WTC11 (cell line): ENCODE data around the gene AGBL1. TPM values are rescaled to one million over a fixed set of nuclear protein-coding genes. Genes with fewer than 3 reads are reported as not detected.

Experiments used
- ATAC-seq: fragments of 200-7000 bp; cut with Tn5 transposase; 2 replicates; pipeline ENCODE4 v1.10.0; 2021; ENCODE audit warnings: mild to moderate bottlenecking, moderate library complexity
- CTCF ChIA-PET: fragments of 300-600 bp; sonication (Branson Sonifier 250); formaldehyde crosslinking; loops from one replicate; lab custom pipeline; 2021; ENCODE audit warnings: antibody characterized with exemption; lab: Charles Lee
- POLR2A ChIA-PET: fragments of 350-600 bp; sonication (Branson Sonifier 250); formaldehyde crosslinking; loops from one replicate; lab custom pipeline; 2021; ENCODE audit warnings: antibody characterized with exemption; lab: Charles Lee
- DNase-seq: peaks from one replicate; pipeline ENCODE4 v3.0.0; 2021; ENCODE audit warnings: low spot score
- H3K27ac Mint-ChIP-seq: 2 replicates; pipeline ENCODE4 v1.8.0; 2021; ENCODE audit warnings: mixed read lengths
- H3K27me3 Mint-ChIP-seq: 2 replicates; pipeline ENCODE4 v1.8.0; 2021; ENCODE audit warnings: low read depth, mild to moderate bottlenecking, moderate library complexity, mixed read lengths
- H3K36me3 Mint-ChIP-seq: 2 replicates; pipeline ENCODE4 v1.8.0; 2021; ENCODE audit warnings: mixed read lengths
- H3K4me1 Mint-ChIP-seq: 2 replicates; pipeline ENCODE4 v1.8.0; 2022; ENCODE audit warnings: mixed read lengths
- H3K4me3 Mint-ChIP-seq: 2 replicates; pipeline ENCODE4 v1.8.0; 2021; ENCODE audit warnings: mild to moderate bottlenecking, moderate library complexity, mixed read lengths
- H3K9me3 Mint-ChIP-seq: 2 replicates; pipeline ENCODE4 v1.8.0; 2021; ENCODE audit warnings: mixed read lengths
- AFF4 ChIP-seq: sonication (generic); formaldehyde crosslinking; IDR thresholded peaks from 2 replicates; pipeline ENCODE4 v1.8.1; 2023; ENCODE audit warnings: mild to moderate bottlenecking, missing genetic modification reagents, borderline replicate concordance
- ATF1 ChIP-seq: sonication (generic); formaldehyde crosslinking; IDR thresholded peaks from 2 replicates; pipeline ENCODE4 v1.8.1; 2023; ENCODE audit warnings: mild to moderate bottlenecking, moderate library complexity, missing genetic modification reagents
- CREB1 ChIP-seq: sonication (generic); formaldehyde crosslinking; IDR thresholded peaks from 2 replicates; pipeline ENCODE4 v1.8.0; 2023; ENCODE audit warnings: mild to moderate bottlenecking, missing genetic modification reagents
- ELF4 ChIP-seq: sonication (generic); formaldehyde crosslinking; IDR thresholded peaks from 2 replicates; pipeline ENCODE4 v1.8.1; 2022; ENCODE audit warnings: low read depth, mild to moderate bottlenecking, moderate library complexity, missing genetic modification reagents
- ETV6 ChIP-seq: sonication (generic); formaldehyde crosslinking; IDR thresholded peaks from 2 replicates; pipeline ENCODE4 v1.8.1; 2022; ENCODE audit warnings: mild to moderate bottlenecking, missing genetic modification reagents
- PREB ChIP-seq: sonication (generic); formaldehyde crosslinking; IDR thresholded peaks from 2 replicates; pipeline ENCODE4 v1.8.1; 2022; ENCODE audit warnings: mild to moderate bottlenecking, missing genetic modification reagents, moderate library complexity, borderline replicate concordance
- PRRX2 ChIP-seq: fragments of 250-450 bp; sonication (Bioruptor Pico); IDR thresholded peaks from 2 replicates; pipeline ENCODE4 v1.8.0; 2021; ENCODE audit warnings: mild to moderate bottlenecking
- SOX15 ChIP-seq: fragments of 250-450 bp; sonication (Bioruptor Pico); IDR thresholded peaks from 2 replicates; pipeline ENCODE4 v1.9.0; 2021; ENCODE audit warnings: mild to moderate bottlenecking
- USF1 ChIP-seq: sonication (generic); formaldehyde crosslinking; IDR thresholded peaks from 2 replicates; pipeline ENCODE4 v1.8.0; 2022; ENCODE audit warnings: mild to moderate bottlenecking, missing genetic modification reagents
- USF2 ChIP-seq: sonication (generic); formaldehyde crosslinking; IDR thresholded peaks from 2 replicates; pipeline ENCODE4 v1.8.1; 2023; ENCODE audit warnings: mild to moderate bottlenecking, missing genetic modification reagents, moderate library complexity
- ZNF263 ChIP-seq: sonication (generic); formaldehyde crosslinking; IDR thresholded peaks from 2 replicates; pipeline ENCODE4 v1.8.1; 2022; ENCODE audit warnings: low read depth, mild to moderate bottlenecking, moderate library complexity, missing genetic modification reagents
- total RNA-seq: library from RNA; stranded (reverse); gene quantifications from 3 replicates; pipeline ENCODE4 v1.2.3, GENCODE V29; 2021
- TF ChIP-seq, protein P1 (sequence below): sonication (generic); formaldehyde crosslinking; conservative IDR thresholded peaks from 2 replicates; pipeline ENCODE4 v1.8.1; 2022; ENCODE audit warnings: mild to moderate bottlenecking, missing genetic modification reagents
- TF ChIP-seq, protein P2 (sequence below): sonication (generic); formaldehyde crosslinking; IDR thresholded peaks from 2 replicates; pipeline ENCODE4 v1.8.1; 2022; ENCODE audit warnings: low read depth, mild to moderate bottlenecking, moderate library complexity, missing genetic modification reagents, borderline replicate concordance
- TF ChIP-seq, protein P3 (sequence below): sonication (generic); formaldehyde crosslinking; IDR thresholded peaks from 2 replicates; pipeline ENCODE4 v1.8.0; 2022; ENCODE audit warnings: mild to moderate bottlenecking, missing genetic modification reagents

AGBL1 gene
- total RNA-seq, 1 experiment from 2014 or later: not detected

DNA sequence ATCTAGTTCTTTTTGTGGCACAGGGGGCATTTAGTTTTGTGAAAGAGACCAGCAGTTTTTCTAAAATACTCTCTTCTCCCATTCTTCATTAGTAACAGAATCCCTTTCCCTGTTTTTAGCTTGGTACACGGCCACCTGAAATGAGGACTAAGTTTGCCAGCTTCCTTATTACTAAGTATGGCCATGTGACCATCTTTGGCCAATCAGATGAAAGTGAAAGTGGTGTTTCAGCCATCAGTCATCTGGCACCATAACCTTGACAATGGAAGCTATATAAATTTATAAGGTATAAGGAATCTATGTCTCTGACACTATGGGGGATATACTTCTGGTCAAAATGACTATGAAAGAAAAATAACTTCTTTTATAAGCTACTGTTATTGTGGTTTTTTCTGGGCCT, 570.4 kb downstream of the AGBL1 start:
- ATAC-seq: no peak
- CTCF ChIA-PET: no interaction called here

GRCh38 chr15:86653344-86654197, 573.9 kb downstream of the AGBL1 start:
- DNase-seq (no peak), ATAC-seq (no peak; the same call in 1 of the 2 replicates)
- TF ChIP-seq, protein P1, sequence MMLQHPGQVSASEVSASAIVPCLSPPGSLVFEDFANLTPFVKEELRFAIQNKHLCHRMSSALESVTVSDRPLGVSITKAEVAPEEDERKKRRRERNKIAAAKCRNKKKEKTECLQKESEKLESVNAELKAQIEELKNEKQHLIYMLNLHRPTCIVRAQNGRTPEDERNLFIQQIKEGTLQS (CRISPR knock-in tag): no peak
- TF ChIP-seq ETV6 (CRISPR knock-in tag) (no peak), ELF4 (CRISPR knock-in tag) (no peak), USF1 (CRISPR knock-in tag) (no peak), CREB1 (CRISPR knock-in tag) (no peak), PRRX2 (CRISPR knock-in tag) (no peak), AFF4 (CRISPR knock-in tag) (no peak), ATF1 (no peak), ZNF263 (no peak), SOX15 (CRISPR knock-in tag) (no peak)
- TF ChIP-seq, protein P2, sequence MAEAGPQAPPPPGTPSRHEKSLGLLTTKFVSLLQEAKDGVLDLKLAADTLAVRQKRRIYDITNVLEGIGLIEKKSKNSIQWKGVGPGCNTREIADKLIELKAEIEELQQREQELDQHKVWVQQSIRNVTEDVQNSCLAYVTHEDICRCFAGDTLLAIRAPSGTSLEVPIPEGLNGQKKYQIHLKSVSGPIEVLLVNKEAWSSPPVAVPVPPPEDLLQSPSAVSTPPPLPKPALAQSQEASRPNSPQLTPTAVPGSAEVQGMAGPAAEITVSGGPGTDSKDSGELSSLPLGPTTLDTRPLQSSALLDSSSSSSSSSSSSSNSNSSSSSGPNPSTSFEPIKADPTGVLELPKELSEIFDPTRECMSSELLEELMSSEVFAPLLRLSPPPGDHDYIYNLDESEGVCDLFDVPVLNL: no peak
- H3K36me3 Mint-ChIP-seq: no peaks in the 10 kb centered on the region
- no peak overlapping the region for H3K4me3 Mint-ChIP-seq
- H3K9me3 Mint-ChIP-seq: 0 out of 2 replicates have a peak, but pooled peaks cover 3% of the 10 kb centered on the region
- POLR2A ChIA-PET: no interaction called here
- no peak overlapping the region for H3K27ac Mint-ChIP-seq
- no peaks in the 10 kb centered on the region for H3K27me3 Mint-ChIP-seq
- peaks cover 24% of the 10 kb centered on the region for H3K4me1 Mint-ChIP-seq
- CTCF ChIA-PET: interaction anchor here (0.6 to 2.4 kb wide), 7 partner anchors 8 to 427 kb away, joined by 3 to 15 read pairs (median 3); no protein-coding TSS in a partner anchor

More for the DNA sequence above, 570.4 kb downstream of the AGBL1 start:
- peaks cover 11% of the 10 kb centered on the region for H3K4me1 Mint-ChIP-seq
- peak; percentile 54 for TF ChIP-seq USF2 (CRISPR knock-in tag)
- TF ChIP-seq PREB: no peak
- TF ChIP-seq, protein P3, sequence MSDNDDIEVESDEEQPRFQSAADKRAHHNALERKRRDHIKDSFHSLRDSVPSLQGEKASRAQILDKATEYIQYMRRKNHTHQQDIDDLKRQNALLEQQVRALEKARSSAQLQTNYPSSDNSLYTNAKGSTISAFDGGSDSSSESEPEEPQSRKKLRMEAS: no peak
- TF ChIP-seq, all 79 proteins: peak for 1
- no peak for DNase-seq
- H3K27me3 Mint-ChIP-seq: no peaks in the 10 kb centered on the region
- H3K27ac Mint-ChIP-seq: no peak overlapping the region
- H3K9me3 Mint-ChIP-seq: 0 out of 2 replicates have a peak, but pooled peaks cover 3% of the 10 kb centered on the region
- POLR2A ChIA-PET: no interaction called here
- H3K4me3 Mint-ChIP-seq: no peak overlapping the region
- no peaks in the 10 kb centered on the region for H3K36me3 Mint-ChIP-seq
